C4-2B (cell line): Measurements from ENCODE around the gene NUP214.
"Not testable (repeated sequence)": the region's sequence is repeated elsewhere in the genome, so short reads cannot be mapped to it uniquely, and the experiment has no call there.

Experiments
- H3K27ac ChIP-seq: fragments of 450-650 bp; 2 replicates; pipeline ENCODE4 v1.5.1; 2017
- ZFX ChIP-seq: fragments of 450-650 bp; IDR thresholded peaks from 2 replicates; pipeline ENCODE4 v1.6.1; 2017
- TF ChIP-seq, protein P1 (sequence below): fragments of 450-650 bp; conservative IDR thresholded peaks from 2 replicates; pipeline ENCODE4 v1.5.1; 2017; ENCODE audit warnings: mild to moderate bottlenecking

NUP214 gene

GRCh38 chr9:131097948-131098278 is 27.5 kb upstream of the NUP214 start:
- peak overlapping the region; percentile 82 for H3K27ac ChIP-seq

GRCh38 chr9:131098391-131099101 is 26.8 kb upstream of the NUP214 start:
- peak overlapping the region; percentile 82 for H3K27ac ChIP-seq
- TF ChIP-seq, protein P1, sequence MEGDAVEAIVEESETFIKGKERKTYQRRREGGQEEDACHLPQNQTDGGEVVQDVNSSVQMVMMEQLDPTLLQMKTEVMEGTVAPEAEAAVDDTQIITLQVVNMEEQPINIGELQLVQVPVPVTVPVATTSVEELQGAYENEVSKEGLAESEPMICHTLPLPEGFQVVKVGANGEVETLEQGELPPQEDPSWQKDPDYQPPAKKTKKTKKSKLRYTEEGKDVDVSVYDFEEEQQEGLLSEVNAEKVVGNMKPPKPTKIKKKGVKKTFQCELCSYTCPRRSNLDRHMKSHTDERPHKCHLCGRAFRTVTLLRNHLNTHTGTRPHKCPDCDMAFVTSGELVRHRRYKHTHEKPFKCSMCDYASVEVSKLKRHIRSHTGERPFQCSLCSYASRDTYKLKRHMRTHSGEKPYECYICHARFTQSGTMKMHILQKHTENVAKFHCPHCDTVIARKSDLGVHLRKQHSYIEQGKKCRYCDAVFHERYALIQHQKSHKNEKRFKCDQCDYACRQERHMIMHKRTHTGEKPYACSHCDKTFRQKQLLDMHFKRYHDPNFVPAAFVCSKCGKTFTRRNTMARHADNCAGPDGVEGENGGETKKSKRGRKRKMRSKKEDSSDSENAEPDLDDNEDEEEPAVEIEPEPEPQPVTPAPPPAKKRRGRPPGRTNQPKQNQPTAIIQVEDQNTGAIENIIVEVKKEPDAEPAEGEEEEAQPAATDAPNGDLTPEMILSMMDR, result no peak
- no peak for TF ChIP-seq ZFX

More at GRCh38 chr9:131097948-131098278, 27.5 kb upstream of the NUP214 start:
- no peak for TF ChIP-seq ZFX
- TF ChIP-seq, protein P1, result no peak

DNA sequence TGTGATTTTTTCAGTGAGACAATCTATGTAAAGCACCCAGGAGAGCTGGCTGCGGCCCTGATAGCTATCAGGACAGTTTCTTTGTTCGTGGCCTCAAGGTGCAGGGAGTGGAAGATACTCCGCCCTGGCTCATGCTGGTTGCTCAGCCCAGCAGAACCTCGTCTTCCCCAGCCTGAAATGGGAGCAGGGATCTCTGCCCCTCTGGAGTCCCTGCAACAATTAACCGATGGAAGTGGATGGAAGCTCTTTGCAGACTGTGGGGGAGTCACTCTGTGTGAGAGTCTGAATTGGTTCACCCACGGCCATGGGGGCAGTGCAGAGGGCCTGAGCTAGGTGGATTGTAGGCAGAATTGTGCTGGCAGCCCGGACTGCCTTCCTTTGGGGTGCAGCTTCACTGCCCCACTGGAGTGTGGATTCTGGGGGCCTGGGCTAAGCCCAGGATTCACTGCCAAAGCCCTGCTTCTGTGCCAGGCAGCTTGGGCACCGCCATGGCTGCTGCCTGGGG is 26.2 kb upstream of the NUP214 start:
- no peak for TF ChIP-seq ZFX
- TF ChIP-seq, protein P1, result no peak
- no peak overlapping the region for H3K27ac ChIP-seq

DNA sequence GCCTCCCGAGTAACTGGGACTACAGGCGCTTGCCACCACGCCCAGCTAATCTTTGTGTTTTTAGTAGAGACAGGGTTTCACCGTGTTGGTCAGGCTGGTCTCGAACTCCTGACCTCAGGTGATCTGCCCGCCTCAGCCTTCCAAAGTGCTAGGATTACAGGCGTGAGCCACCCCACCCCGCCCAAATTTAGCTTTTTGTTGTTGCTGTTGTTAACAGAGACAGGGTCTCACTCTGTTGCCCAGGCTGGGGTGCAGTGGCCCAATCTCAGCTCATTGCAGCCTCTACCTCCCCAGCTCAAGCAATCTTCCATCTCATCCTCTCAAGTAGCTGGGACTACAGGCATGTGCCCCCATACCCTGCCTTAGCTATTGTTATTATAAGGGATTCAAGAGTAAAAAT is 25.5 kb upstream of the NUP214 start:
- H3K27ac ChIP-seq, result not testable (repeated sequence)

DNA sequence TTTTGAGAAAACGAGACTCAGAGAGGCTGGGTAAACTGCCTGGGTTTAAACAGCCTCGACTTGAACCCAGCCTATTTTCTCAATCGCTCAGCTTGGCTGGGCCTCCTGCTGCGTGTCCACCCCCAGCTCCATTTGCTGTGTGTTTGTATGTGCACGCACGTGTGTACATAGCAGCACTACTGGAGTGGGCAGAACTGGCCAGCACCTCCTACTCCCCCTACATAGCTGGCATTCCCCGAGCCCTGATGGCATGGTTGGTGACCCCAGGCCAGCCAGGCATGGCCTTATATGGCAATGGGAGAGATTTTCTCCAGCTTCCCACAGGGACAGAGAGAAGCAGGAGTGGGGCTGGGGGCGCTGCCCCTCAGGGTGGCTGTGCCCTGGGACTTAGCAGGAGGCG is 24.9 kb upstream of the NUP214 start:
- H3K27ac ChIP-seq, result no peak overlapping the region; the same call in 1 of the 2 replicates
- TF ChIP-seq, protein P1, result no peak
- TF ChIP-seq ZFX, result no peak

DNA sequence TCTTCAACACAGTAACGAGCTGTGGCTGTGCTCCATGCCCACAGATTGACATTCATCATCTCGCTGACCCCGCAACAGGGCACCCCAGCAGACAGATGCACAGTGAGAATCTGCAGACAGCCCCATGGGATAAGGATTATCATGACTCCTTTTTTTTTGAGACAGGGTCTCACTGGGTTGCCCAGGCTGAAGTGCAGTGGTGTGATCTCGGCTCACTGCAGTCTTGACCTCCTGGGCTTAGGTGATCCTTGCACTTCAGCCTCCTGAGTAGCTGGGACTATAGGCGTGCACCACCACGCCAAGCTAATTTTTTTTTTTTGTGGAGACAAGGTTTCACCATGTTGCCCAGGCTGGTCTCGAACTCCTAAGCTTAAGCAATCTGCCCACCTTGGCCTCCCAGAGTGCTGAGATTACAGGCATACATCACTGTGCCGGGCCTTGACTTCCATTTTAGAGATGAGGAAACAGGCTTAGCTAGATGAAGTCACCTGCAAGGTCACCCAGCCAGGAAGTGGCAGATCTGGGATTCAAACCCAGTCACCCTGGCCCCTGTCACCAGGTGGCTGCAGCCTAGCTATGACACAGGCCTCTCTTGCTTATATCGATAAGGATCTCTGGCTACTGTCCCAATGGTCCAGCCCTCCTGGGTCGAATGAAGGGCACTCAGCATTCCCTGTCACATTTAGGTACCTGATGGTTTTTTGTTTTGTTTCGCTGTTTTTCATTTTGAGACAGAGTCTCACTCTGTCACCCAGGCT is 24.0 kb upstream of the NUP214 start:
- peak overlapping the region; percentile 22 for H3K27ac ChIP-seq
- TF ChIP-seq, protein P1, result no peak
- no peak for TF ChIP-seq ZFX

- no peak for TF ChIP-seq ZFX
- H3K27ac ChIP-seq, result no peak overlapping the region
Observed at GRCh38 chr9:131103024-131103423, 22.4 kb upstream of the NUP214 start.

GRCh38 chr9:131103535-131103934 is 21.9 kb upstream of the NUP214 start:
- no peak for TF ChIP-seq ZFX
- TF ChIP-seq, protein P1, result no peak
- H3K27ac ChIP-seq, result no peak overlapping the region
